Lung (tissue), 12 donors: Measurements from ENCODE around the gene TPO. TPM values are rescaled to one million over a fixed set of nuclear protein-coding genes. Genes with fewer than 3 reads are reported as not detected.
"Not testable (repeated sequence)": the region's sequence is repeated elsewhere in the genome, so short reads cannot be mapped to it uniquely, and the experiment has no call there.

Experiments used
- ATAC-seq: fragments of 200-7000 bp; cut with Tn5 transposase; one replicate; pipeline ENCODE4 v1.9.1; 2020; ENCODE audit warnings: moderate number of reproducible peaks; ENCODE audit not compliant: insufficient read depth, low FRiP score
- DNase-seq, 3 donors: peaks; one replicate each; pipeline ENCODE4 v3.0.0-alpha.2; 2013 to 2017
- H3K27ac ChIP-seq, 2 donors: one replicate each; pipeline ENCODE4 v1.5.1; 2013; ENCODE audit warnings: mild to moderate bottlenecking in 2 of 2, moderate library complexity in 2 of 2, control low read depth in 1 of 2, inconsistent platforms in 1 of 2, low read depth in 1 of 2, low read length in 1 of 2
- H3K27me3 ChIP-seq, 3 donors: one replicate each; pipeline ENCODE4 v1.5.1; 2013; ENCODE audit warnings: low read length in 2 of 3; ENCODE audit not compliant: control insufficient read depth in 3 of 3, insufficient read depth in 3 of 3
- H3K36me3 ChIP-seq, 4 donors: one replicate each; pipeline ENCODE4 v1.5.1; 2013; ENCODE audit warnings: low read length in 4 of 4, mild to moderate bottlenecking in 1 of 4, moderate library complexity in 1 of 4; ENCODE audit not compliant: control insufficient read depth in 4 of 4, insufficient read depth in 4 of 4
- H3K4me1 ChIP-seq, 5 donors: one replicate each; pipeline ENCODE4 v1.5.1; 2013; ENCODE audit warnings: low read length in 5 of 5, mild to moderate bottlenecking in 2 of 5, moderate library complexity in 1 of 5; ENCODE audit not compliant: control insufficient read depth in 5 of 5, insufficient read depth in 5 of 5
- H3K4me3 ChIP-seq: one replicate; pipeline ENCODE4 v1.5.1; 2013; ENCODE audit warnings: mild to moderate bottlenecking, control low read depth, moderate library complexity
- H3K9ac ChIP-seq, 2 donors: one replicate each; pipeline ENCODE4 v1.5.1; 2013; ENCODE audit warnings: low read length in 2 of 2, control low read depth in 1 of 2; ENCODE audit not compliant: insufficient read depth in 1 of 2
- H3K9me3 ChIP-seq, 4 donors: one replicate each; pipeline ENCODE4 v1.5.1; 2013; ENCODE audit warnings: low read length in 3 of 4, mild to moderate bottlenecking in 1 of 4, moderate library complexity in 1 of 4; ENCODE audit not compliant: control insufficient read depth in 4 of 4, insufficient read depth in 3 of 4
- WGBS, 2 donors: extraction: QIAGEN DNeasy Blood & Tissue Kit; methylation state at CpG; one replicate each; pipeline ENCODE4 v1.1.7; 2013; 5-methylcytosine and 5-hydroxymethylcytosine counted together
- polyA plus RNA-seq, 2 donors: library from polyadenylated mRNA; stranded (reverse); fragments of 200-250 nt; gene quantifications; one replicate each; pipeline ENCODE4 v1.2.1, GENCODE V29; 2013
- total RNA-seq, 2 donors: library from RNA; depleted of rRNA in 1 of 2; stranded (reverse); fragments of >200 nt in 1 of 2; gene quantifications; one replicate each; pipeline ENCODE4 v1.2.1, GENCODE V29; 2014 to 2021
- TF ChIP-seq, protein P1 (sequence below): IDR thresholded peaks from 2 replicates; pipeline ENCODE4 v1.5.1; 2012; ENCODE audit warnings: mild to moderate bottlenecking; ENCODE audit errors: control extremely low read depth, extremely low read depth
- donor health status: control.
- donor health status: control.
- donor health status: Bipolar disorder and iron deficiency.
- donor health status: healthy.
- donor health status: DM: yes; HTN: yes; CAD: no.

The TPO gene
- total and polyA plus RNA-seq, 4 donors, result 0.17 to 0.31 TPM; not detected in 2

DNA sequence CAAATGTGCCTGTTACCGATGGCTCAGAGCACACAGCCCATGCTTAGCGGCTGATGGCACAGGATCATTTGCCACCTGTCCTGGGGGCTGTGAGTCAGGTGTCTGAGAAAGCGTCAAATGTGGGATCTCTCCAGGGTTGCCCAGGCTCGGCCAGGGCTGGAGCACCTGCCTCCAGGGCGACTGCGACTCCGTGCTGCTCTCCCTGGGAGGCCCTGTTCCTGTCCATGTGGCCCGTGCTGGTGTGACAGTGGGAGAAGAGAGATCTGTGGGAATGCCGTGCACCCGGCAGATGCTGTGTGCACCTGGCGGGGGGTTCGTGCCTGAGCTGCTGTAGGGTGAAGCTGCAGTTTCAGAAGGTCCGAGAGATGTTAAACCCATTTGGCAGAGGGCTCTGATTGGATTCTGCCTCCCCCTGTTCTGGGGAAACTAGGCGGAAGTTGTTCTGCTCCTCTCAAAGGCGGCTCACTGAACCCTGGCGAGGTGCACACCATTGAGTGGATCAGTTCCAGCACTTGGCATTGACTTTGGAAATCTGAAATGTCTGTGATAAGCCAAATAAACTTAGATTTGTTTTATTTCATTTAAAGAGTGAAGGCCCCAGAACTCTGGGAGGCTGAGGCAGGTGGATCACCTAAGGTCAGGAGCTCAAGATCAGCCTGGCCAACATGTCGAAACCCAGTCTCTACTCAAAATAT is 34.7 kb upstream of the TPO start:
- Histone ChIP-seq H3K36me3 (no peaks in the 10 kb centered on the region), H3K4me3 (no peak overlapping the region), H3K9me3 (peaks cover 0 to 5% (median 0%) of the 10 kb centered on the region in 4 donors), H3K27ac (no peak overlapping the region), H3K4me1 (peaks cover 0 to 3% (median 0%) of the 10 kb centered on the region in 5 donors), H3K27me3 (no peaks in the 10 kb centered on the region), H3K9ac (no peak overlapping the region)
- 85 to 92% methylated on average over 17 of the region's 17 CpGs for WGBS, 2 donors
- ATAC-seq, result no peak
- DNase-seq, result no peak
- TF ChIP-seq, protein P1, sequence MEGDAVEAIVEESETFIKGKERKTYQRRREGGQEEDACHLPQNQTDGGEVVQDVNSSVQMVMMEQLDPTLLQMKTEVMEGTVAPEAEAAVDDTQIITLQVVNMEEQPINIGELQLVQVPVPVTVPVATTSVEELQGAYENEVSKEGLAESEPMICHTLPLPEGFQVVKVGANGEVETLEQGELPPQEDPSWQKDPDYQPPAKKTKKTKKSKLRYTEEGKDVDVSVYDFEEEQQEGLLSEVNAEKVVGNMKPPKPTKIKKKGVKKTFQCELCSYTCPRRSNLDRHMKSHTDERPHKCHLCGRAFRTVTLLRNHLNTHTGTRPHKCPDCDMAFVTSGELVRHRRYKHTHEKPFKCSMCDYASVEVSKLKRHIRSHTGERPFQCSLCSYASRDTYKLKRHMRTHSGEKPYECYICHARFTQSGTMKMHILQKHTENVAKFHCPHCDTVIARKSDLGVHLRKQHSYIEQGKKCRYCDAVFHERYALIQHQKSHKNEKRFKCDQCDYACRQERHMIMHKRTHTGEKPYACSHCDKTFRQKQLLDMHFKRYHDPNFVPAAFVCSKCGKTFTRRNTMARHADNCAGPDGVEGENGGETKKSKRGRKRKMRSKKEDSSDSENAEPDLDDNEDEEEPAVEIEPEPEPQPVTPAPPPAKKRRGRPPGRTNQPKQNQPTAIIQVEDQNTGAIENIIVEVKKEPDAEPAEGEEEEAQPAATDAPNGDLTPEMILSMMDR, result no peak

DNA sequence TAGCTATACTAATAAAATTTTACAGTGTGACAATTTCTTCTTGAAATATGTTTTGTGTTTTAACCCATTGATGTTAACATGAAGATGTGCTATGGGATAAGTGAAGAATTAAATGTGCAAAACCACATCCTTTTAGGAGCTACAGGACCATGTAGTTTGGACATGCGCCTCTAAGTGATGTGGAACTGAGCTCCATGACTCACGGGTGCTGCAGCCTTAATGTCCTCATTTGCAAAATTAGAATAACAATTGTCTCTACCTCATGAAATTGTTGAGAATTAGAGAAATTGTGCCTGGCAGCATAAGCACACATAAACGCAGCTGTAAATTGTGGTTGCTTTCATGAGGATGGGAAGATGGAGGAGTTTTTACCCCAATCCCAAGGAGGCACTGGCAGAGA is 31.6 kb upstream of the TPO start:
- ATAC-seq (no peak), DNase-seq (no peak)
- 84 to 87% methylated on average over 3 of the region's 3 CpGs for WGBS, 2 donors
- H3K9ac ChIP-seq, result no peak overlapping the region
- H3K36me3 ChIP-seq, result no peaks in the 10 kb centered on the region
- no peaks in the 10 kb centered on the region for H3K27me3 ChIP-seq
- H3K9me3 ChIP-seq, result peaks cover 0 to 3% (median 0%) of the 10 kb centered on the region in 4 donors
- H3K4me1 ChIP-seq, result no peaks in the 10 kb centered on the region
- TF ChIP-seq, protein P1, result no peak
- H3K4me3 ChIP-seq, result no peak overlapping the region
- no peak overlapping the region for H3K27ac ChIP-seq

DNA sequence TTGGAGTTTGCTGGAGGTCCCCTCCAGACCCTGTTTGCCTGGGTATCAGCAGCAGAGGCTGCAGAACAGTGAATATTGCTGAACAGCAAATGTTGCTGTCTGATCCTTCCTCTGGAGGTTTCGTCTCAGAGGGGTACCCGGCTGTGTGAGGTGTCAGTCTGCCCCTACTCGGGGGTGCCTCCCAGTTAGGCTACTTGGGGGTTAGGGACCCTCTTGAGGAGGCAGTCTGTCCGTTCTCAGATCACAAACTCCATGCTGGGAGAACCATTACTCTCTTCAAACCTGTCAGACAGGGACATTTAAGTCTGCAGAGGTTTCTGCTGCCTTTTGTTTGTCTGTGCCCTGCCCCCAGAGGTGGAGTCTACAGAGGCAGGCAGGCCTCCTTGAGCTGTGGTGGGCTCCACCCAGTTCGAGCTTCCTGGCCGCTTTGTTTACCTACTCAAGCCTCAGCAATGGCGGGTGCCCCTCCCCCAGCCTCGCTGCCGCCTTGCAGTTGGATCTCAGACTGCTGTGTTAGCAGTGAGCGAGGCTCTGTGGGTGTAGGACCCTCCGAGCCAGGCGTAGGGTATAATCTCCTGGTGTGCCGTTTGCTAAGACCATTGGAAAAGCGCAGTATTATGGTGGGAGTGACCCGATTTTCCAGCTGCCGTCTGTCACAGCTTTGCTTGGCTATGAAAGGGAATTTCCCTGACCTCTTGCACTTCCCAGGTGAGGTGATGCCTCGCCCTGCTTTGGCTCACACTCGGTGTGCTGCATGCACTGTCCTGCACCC is 25.1 kb upstream of the TPO start:
- H3K4me1 ChIP-seq, H3K9me3 ChIP-seq, DNase-seq, H3K27me3 ChIP-seq, H3K36me3 ChIP-seq, H3K4me3 ChIP-seq, H3K9ac ChIP-seq, ATAC-seq: not testable (repeated sequence)
- peak overlapping the region in 1 of 2 donors; percentile 53 for H3K27ac ChIP-seq
- WGBS, 2 donors, result 71 to 78% methylated on average over 17 to 18 of the region's 18 CpGs

DNA sequence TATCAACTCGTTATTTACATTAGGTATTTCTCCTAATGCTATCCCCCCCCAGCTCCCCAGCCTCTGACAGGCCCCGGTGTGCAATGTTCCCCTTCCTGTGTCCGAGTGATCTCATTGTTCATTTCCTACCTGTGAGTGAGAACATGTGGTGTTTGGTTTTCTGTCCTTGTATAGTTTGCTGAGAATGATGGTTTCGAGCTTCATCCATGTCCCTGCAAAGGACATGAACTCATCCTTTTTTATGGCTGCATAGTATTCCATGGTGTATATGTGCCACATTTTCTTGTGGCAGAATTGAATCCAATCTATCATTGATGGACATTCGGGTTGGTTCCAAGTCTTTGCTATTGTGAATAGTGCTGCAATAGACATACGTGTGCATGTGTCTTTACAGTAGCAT is 23.1 kb upstream of the TPO start:
- H3K9me3 ChIP-seq, H3K27ac ChIP-seq, H3K4me1 ChIP-seq, H3K4me3 ChIP-seq, DNase-seq, H3K36me3 ChIP-seq, H3K27me3 ChIP-seq, H3K9ac ChIP-seq, ATAC-seq: not testable (repeated sequence)
- WGBS, 2 donors, result 87 to 92% methylated on average over 6 of the region's 6 CpGs
